GM18858 (cell line): ENCODE data around the gene P3H1.
"Not testable (repeated sequence)": the region's sequence is repeated elsewhere in the genome, so short reads cannot be mapped to it uniquely, and the experiment has no call there.

Experiments used
- ATAC-seq: cut with Tn5 transposase; IDR thresholded peaks from one replicate; pipeline ENCODE4 v1.9.1; 2021; ENCODE audit not compliant: unreplicated experiment

P3H1 gene

GRCh38 chr1:42774928-42775526 lies 8.2 kb upstream of the P3H1 start:
- no peak for ATAC-seq

GRCh38 chr1:42773420-42773819 lies 6.6 kb upstream of the P3H1 start:
- ATAC-seq: no peak

- no peak for ATAC-seq
Observed at GRCh38 chr1:42769811-42770210, 3.0 kb upstream of the P3H1 start.

GRCh38 chr1:42768172-42768571 lies 1.3 kb upstream of the P3H1 start:
- ATAC-seq: no peak

- peak; percentile 10 for ATAC-seq
Observed at GRCh38 chr1:42767510-42768000, 727 bp upstream of the P3H1 start.

GRCh38 chr1:42765832-42766740 lies 742 bp downstream of the P3H1 start:
- peak; percentile 12 for ATAC-seq

- no peak for ATAC-seq
Observed at GRCh38 chr1:42765269-42765668, 1.6 kb downstream of the P3H1 start.

GRCh38 chr1:42762269-42762668 lies 4.6 kb downstream of the P3H1 start:
- no peak for ATAC-seq

GRCh38 chr1:42761567-42761966 lies 5.3 kb downstream of the P3H1 start:
- ATAC-seq: no peak

GRCh38 chr1:42759114-42759513 lies 7.7 kb downstream of the P3H1 start:
- no peak for ATAC-seq

GRCh38 chr1:42758641-42759040 lies 8.2 kb downstream of the P3H1 start:
- no peak for ATAC-seq

GRCh38 chr1:42757892-42758275 lies 8.9 kb downstream of the P3H1 start:
- ATAC-seq: no peak

GRCh38 chr1:42756956-42757891 lies 9.6 kb downstream of the P3H1 start:
- ATAC-seq: no peak

GRCh38 chr1:42753070-42753469 lies 13.8 kb downstream of the P3H1 start:
- no peak for ATAC-seq

- no peak for ATAC-seq
Observed at GRCh38 chr1:42752284-42752683, 14.5 kb downstream of the P3H1 start.

- ATAC-seq: not testable (repeated sequence)
Observed at GRCh38 chr1:42751511-42752070, 15.2 kb downstream of the P3H1 start.

GRCh38 chr1:42750041-42750440 lies 16.8 kb downstream of the P3H1 start:
- no peak for ATAC-seq

- no peak for ATAC-seq
Observed at GRCh38 chr1:42748461-42749410, 18.1 kb downstream of the P3H1 start.

GRCh38 chr1:42748021-42748420 lies 18.8 kb downstream of the P3H1 start:
- no peak for ATAC-seq

GRCh38 chr1:42747125-42747524 lies 19.7 kb downstream of the P3H1 start:
- ATAC-seq: no peak
